Measurements from ENCODE around the gene NR6A1.

The NR6A1 gene

GRCh38 chr9:124698265-124698664, 72.8 kb downstream of the NR6A1 start:
- DNase-seq (ENCODE audit: low read depth): no peak
- no peak for TF ChIP-seq CTCF (IDR thresholded peaks at IDR 0.05; ENCODE audit: low read depth, low read length, missing control alignments)
- in situ Hi-C loops (cut with HindIII; ENCODE audit: low sequenced_read_pairs): no loop called here
- no peak overlapping the region for H3K4me3 ChIP-seq (ENCODE audit: low read depth, low read length)

GRCh38 chr9:124697326-124698200, 73.5 kb downstream of the NR6A1 start:
- H3K4me3 ChIP-seq (ENCODE audit: low read depth, low read length): no peak overlapping the region
- no peak for TF ChIP-seq CTCF (IDR thresholded peaks at IDR 0.05; ENCODE audit: low read depth, low read length, missing control alignments)
- DNase-seq (ENCODE audit: low read depth): no peak
- in situ Hi-C loops (cut with HindIII; ENCODE audit: low sequenced_read_pairs): no loop called here

- no peak for DNase-seq (ENCODE audit: low read depth)
- no peak for TF ChIP-seq CTCF (IDR thresholded peaks at IDR 0.05; ENCODE audit: low read depth, low read length, missing control alignments)
- in situ Hi-C loops (cut with HindIII; ENCODE audit: low sequenced_read_pairs): no loop called here
These were observed 75.0 kb downstream of the NR6A1 start for GRCh38 chr9:124696101-124696500.

DNA sequence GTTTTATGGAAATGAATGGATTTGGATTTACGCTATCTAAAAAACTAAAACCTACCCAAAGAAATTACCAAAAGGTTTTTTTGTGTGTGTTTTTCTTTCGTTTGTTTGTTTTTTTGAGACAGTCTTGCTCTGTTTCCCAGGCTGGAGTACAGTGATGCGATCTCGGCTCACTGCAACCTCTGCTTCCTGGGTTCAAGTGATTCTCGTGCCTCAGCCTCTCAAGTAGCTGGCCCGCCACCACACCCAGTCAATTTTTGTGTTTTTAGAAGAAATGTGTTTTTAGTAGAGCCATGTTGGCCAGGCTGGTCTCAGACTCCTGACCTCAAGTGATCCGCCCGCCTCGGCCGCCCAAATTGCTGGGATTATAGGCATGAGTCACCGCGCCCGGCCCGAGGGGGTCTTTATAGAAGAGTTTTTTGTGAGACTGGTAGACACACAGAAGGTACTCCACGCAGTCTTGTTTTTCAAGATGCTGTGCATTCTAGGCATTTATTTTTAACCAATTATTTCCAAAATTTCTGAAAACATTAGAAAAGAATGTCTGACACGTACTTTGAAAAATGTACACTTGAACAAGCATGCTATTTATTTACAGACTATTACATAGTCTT, 75.7 kb downstream of the NR6A1 start:
- TF ChIP-seq CTCF (IDR thresholded peaks at IDR 0.05; ENCODE audit: low read depth, low read length, missing control alignments): no peak
- in situ Hi-C loops (cut with HindIII; ENCODE audit: low sequenced_read_pairs): no loop called here

More at GRCh38 chr9:124696101-124696500, 75.0 kb downstream of the NR6A1 start:
- no peak overlapping the region for H3K4me3 ChIP-seq (ENCODE audit: low read depth, low read length)

DNA sequence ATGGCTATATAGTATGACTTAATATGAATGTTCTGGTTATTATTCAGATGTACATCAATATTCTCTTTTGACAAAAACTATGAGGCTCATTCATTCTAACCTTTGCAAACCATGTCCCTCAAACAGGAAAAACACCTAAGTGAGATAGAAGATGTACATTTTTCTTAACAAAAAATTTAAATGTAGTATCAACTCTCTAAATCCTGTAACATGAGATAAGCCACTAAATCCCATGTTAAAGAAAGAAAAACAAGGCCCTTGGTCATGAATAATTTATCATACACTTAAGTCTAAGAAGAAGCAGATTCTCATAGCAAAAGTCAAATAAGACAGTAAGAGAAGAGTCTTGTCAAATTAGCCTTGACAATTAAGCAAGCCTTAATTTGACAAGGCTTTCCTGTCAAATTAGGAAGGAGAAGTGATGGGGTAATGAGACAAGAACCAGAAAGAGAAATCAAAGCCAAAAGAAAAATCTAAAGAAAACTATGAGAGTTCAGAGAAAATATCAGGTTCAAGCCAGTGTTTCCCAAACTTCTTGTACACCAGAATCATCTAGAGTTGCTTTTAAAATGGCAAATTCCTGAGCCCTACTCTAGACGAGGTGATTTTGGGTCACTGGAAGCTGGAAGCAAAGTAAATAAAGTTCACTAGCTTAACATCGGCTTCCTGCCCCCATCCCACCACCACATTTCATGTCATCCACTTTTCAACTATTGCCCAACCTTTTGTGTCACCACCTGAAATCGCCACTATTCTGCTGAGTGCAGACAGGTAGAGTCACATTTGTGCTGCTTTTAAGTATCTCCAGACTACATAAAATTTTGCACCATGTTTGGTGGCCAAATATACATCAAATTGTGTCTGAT, 76.5 kb downstream of the NR6A1 start:
- in situ Hi-C loops (cut with HindIII; ENCODE audit: low sequenced_read_pairs): no loop called here
- DNase-seq (ENCODE audit: low read depth): no peak

More for the DNA sequence above, 75.7 kb downstream of the NR6A1 start:
- no peak overlapping the region for H3K4me3 ChIP-seq (ENCODE audit: low read depth, low read length)
- DNase-seq (ENCODE audit: low read depth): no peak

More for the DNA sequence above, 76.5 kb downstream of the NR6A1 start:
- H3K4me3 ChIP-seq (ENCODE audit: low read depth, low read length): no peak overlapping the region
- TF ChIP-seq CTCF (IDR thresholded peaks at IDR 0.05; ENCODE audit: low read depth, low read length, missing control alignments): no peak

Data from astrocyte of the cerebellum (primary cell).